DOHH2 (cell line): ENCODE results near the gene NAV2.

ENCODE experiments used
- H3F3A ChIP-seq: fragments of 200-600 bp; sonication (generic), shearing (Covaris generic); 2 replicates; pipeline ENCODE4 v1.6.0; 2016; ENCODE audit warnings: antibody characterized with exemption, mild to moderate bottlenecking; ENCODE audit not compliant: control insufficient read depth, insufficient read depth
- H3K27ac ChIP-seq: fragments of 200-600 bp; sonication (generic); 2 replicates; pipeline ENCODE4 v1.5.1; 2014; ENCODE audit warnings: low read depth, mild to moderate bottlenecking, low read length, moderate library complexity
- H3K27me3 ChIP-seq: fragments of 200-600 bp; sonication (generic); 2 replicates; pipeline ENCODE4 v1.6.1; 2014; ENCODE audit warnings: mild to moderate bottlenecking, low read length, mixed read lengths; ENCODE audit not compliant: control insufficient read depth
- H3K36me3 ChIP-seq: fragments of 200-600 bp; sonication (generic); 2 replicates; pipeline ENCODE4 v1.6.1; 2014; ENCODE audit warnings: mild to moderate bottlenecking, low read length, moderate library complexity, mixed read lengths; ENCODE audit not compliant: control insufficient read depth
- H3K4me1 ChIP-seq: fragments of 200-600 bp; sonication (generic); 2 replicates; pipeline ENCODE4 v1.6.1; 2014; ENCODE audit warnings: mild to moderate bottlenecking, low read length, mixed read lengths; ENCODE audit not compliant: control insufficient read depth
- H3K4me2 ChIP-seq: fragments of 200-600 bp; sonication (generic); 2 replicates; pipeline ENCODE4 v1.6.0; 2014; ENCODE audit warnings: mild to moderate bottlenecking, low read length, moderate library complexity
- H3K4me3 ChIP-seq: fragments of 200-600 bp; sonication (generic); 2 replicates; pipeline ENCODE4 v1.5.1; 2014; ENCODE audit warnings: mild to moderate bottlenecking, low read length, mixed read lengths
- H3K79me2 ChIP-seq: fragments of 200-600 bp; sonication (generic); 2 replicates; pipeline ENCODE4 v1.6.1; 2014; ENCODE audit warnings: mild to moderate bottlenecking, low read length, mixed read lengths; ENCODE audit not compliant: control insufficient read depth
- H3K9me2 ChIP-seq: fragments of 200-600 bp; sonication (generic); replicated peaks from 2 replicates; pipeline ENCODE4 v1.6.1; 2014; ENCODE audit warnings: mild to moderate bottlenecking, low read length, mixed read lengths; ENCODE audit not compliant: control insufficient read depth
- H3K9me3 ChIP-seq: fragments of 200-600 bp; sonication (generic); 2 replicates; pipeline ENCODE4 v1.6.1; 2014; ENCODE audit warnings: antibody characterized with exemption, low read length, mixed read lengths; ENCODE audit not compliant: control insufficient read depth, insufficient read depth
- H4K20me1 ChIP-seq: fragments of 200-600 bp; sonication (generic); 2 replicates; pipeline ENCODE4 v1.6.0; 2014; ENCODE audit warnings: low read depth, mild to moderate bottlenecking, antibody characterized with exemption, low read length, moderate library complexity; ENCODE audit not compliant: control insufficient read depth, insufficient read depth
- CTCF ChIP-seq: fragments of 200-600 bp; sonication (generic); IDR thresholded peaks from one replicate; pipeline ENCODE4 v1.5.1; 2014; ENCODE audit warnings: antibody characterized with exemption, mild to moderate bottlenecking, low read depth, low read length; ENCODE audit not compliant: poor library complexity, severe bottlenecking
- EZH2phosphoT487 ChIP-seq: fragments of 200-600 bp; sonication (generic); IDR thresholded peaks from 2 replicates; pipeline ENCODE4 v1.6.1; 2017; ENCODE audit warnings: borderline replicate concordance, mild to moderate bottlenecking, antibody characterized with exemption, low read length, moderate library complexity, mixed read lengths

The NAV2 gene

GRCh38 chr11:19821993-19822392 lies 109.4 kb downstream of the NAV2 start:
- H3K4me1 ChIP-seq = peaks cover 25% of the 10 kb centered on the region
- TF ChIP-seq CTCF (no peak), EZH2phosphoT487 (no peak)
- no peaks in the 10 kb centered on the region for H3K9me2 ChIP-seq
- H3K9me3 ChIP-seq = no peaks in the 10 kb centered on the region
- H3F3A ChIP-seq = no peaks in the 10 kb centered on the region
- H3K27ac ChIP-seq = no peak overlapping the region
- no peaks in the 10 kb centered on the region; the same call in 1 of the 2 replicates for H3K27me3 ChIP-seq
- H3K79me2 ChIP-seq = no peaks in the 10 kb centered on the region
- no peak overlapping the region for H3K4me3 ChIP-seq
- H3K36me3 ChIP-seq = no peaks in the 10 kb centered on the region
- no peaks in the 10 kb centered on the region for H4K20me1 ChIP-seq
- H3K4me2 ChIP-seq = no peak overlapping the region

GRCh38 chr11:19822531-19822930 lies 109.9 kb downstream of the NAV2 start:
- Histone ChIP-seq H3K9me3 (no peaks in the 10 kb centered on the region), H3K27me3 (no peaks in the 10 kb centered on the region; the same call in 1 of the 2 replicates), H3K36me3 (no peaks in the 10 kb centered on the region), H3K27ac (no peak overlapping the region), H3K79me2 (no peaks in the 10 kb centered on the region), H3K9me2 (no peaks in the 10 kb centered on the region), H4K20me1 (no peaks in the 10 kb centered on the region), H3K4me2 (no peak overlapping the region), H3K4me1 (peaks cover 20% of the 10 kb centered on the region), H3F3A (no peaks in the 10 kb centered on the region), H3K4me3 (no peak overlapping the region)
- TF ChIP-seq CTCF (no peak), EZH2phosphoT487 (no peak)

GRCh38 chr11:19826606-19827005 lies 114.0 kb downstream of the NAV2 start:
- TF ChIP-seq EZH2phosphoT487 (no peak), CTCF (no peak)
- no peaks in the 10 kb centered on the region for H3K79me2 ChIP-seq

More at GRCh38 chr11:19826606-19827005, 114.0 kb downstream of the NAV2 start:
- H4K20me1 ChIP-seq = no peaks in the 10 kb centered on the region
- H3K4me1 ChIP-seq = 0 out of 2 replicates have a peak, but pooled peaks cover under 1% of the 10 kb centered on the region
- no peak overlapping the region for H3K4me2 ChIP-seq
- no peaks in the 10 kb centered on the region; the same call in 1 of the 2 replicates for H3K27me3 ChIP-seq
- H3K36me3 ChIP-seq = no peaks in the 10 kb centered on the region
- no peak overlapping the region for H3K4me3 ChIP-seq
- no peaks in the 10 kb centered on the region for H3K9me2 ChIP-seq
- H3K9me3 ChIP-seq = no peaks in the 10 kb centered on the region
- H3F3A ChIP-seq = no peaks in the 10 kb centered on the region
- no peak overlapping the region for H3K27ac ChIP-seq
